HepG2 (cell line): ENCODE results near the gene CAPN11. TPM values are rescaled to one million over a fixed set of nuclear protein-coding genes. Genes with fewer than 3 reads are reported as not detected.
A peak's percentile ranks its signal among the peaks of the same experiment; 100 is the strongest.

ENCODE experiments used
- ATM ChIP-seq: fragments of 450-650 bp; IDR thresholded peaks from 2 replicates; pipeline ENCODE4 v1.7.1; 2017; ENCODE audit warnings: mild to moderate bottlenecking, borderline replicate concordance
- CREB3 ChIP-seq: sonication (generic); formaldehyde crosslinking; IDR thresholded peaks from 2 replicates; pipeline ENCODE4 v1.5.0; 2020; ENCODE audit warnings: missing genetic modification reagents
- ELK4 ChIP-seq: sonication (generic); formaldehyde crosslinking; IDR thresholded peaks from 2 replicates; pipeline ENCODE4 v1.9.0; 2021; ENCODE audit warnings: missing genetic modification reagents, borderline replicate concordance
- FOXA1 ChIP-seq, 2 experiments: fragments of 450-650 bp in 1 of 2; sonication (generic) in 1 of 2; formaldehyde crosslinking in 1 of 2; IDR thresholded peaks; 2 replicates each; pipeline versions ENCODE4 v1.4.0 to v1.6.1; 2016 to 2020; ENCODE audit warnings: missing genetic modification reagents in 1 of 2
- GZF1 ChIP-seq: sonication (generic); formaldehyde crosslinking; IDR thresholded peaks from 2 replicates; pipeline ENCODE4 v1.5.1; 2020; ENCODE audit warnings: mild to moderate bottlenecking, missing genetic modification reagents
- IKZF4 ChIP-seq: sonication (generic); formaldehyde crosslinking; IDR thresholded peaks from 2 replicates; pipeline ENCODE4 v1.5.1; 2020; ENCODE audit warnings: borderline replicate concordance, mild to moderate bottlenecking, low read depth, missing genetic modification reagents; ENCODE audit errors: not compliant biosample characterization
- KLF6 ChIP-seq: IDR thresholded peaks from 2 replicates; pipeline ENCODE4 v1.8.0; 2016; ENCODE audit warnings: missing biosample characterization, missing genetic modification reagents
- MXI1 ChIP-seq: IDR thresholded peaks from 3 replicates; pipeline ENCODE4 v1.6.1; 2012; ENCODE audit warnings: low read depth, low read length, inconsistent platforms, borderline replicate concordance
- NCOA2 ChIP-seq: sonication (generic); formaldehyde crosslinking; IDR thresholded peaks from 2 replicates; pipeline ENCODE4 v1.8.0; 2022; ENCODE audit warnings: inconsistent platforms
- NFIC ChIP-seq: IDR thresholded peaks from 2 replicates; pipeline ENCODE4 v1.6.1; 2012; ENCODE audit warnings: mild to moderate bottlenecking, low read length, inconsistent platforms
- NR2F2 ChIP-seq: IDR thresholded peaks from 2 replicates; pipeline ENCODE4 v1.6.1; 2012; ENCODE audit warnings: low read depth, inconsistent platforms, borderline replicate concordance
- PATZ1 ChIP-seq: sonication (generic); formaldehyde crosslinking; IDR thresholded peaks from 2 replicates; pipeline ENCODE4 v1.4.0; 2020; ENCODE audit warnings: missing genetic modification reagents
- PHF5A ChIP-seq: IDR thresholded peaks from one replicate; pipeline ENCODE4 v1.6.1; 2018; ENCODE audit warnings: low read depth, missing genetic modification reagents; ENCODE audit not compliant: unreplicated experiment
- PPARG ChIP-seq: conservative IDR thresholded peaks from 2 replicates; pipeline ENCODE4 v1.6.1; 2016; ENCODE audit warnings: missing biosample characterization, missing genetic modification reagents
- PRMT3 ChIP-seq: sonication (generic); formaldehyde crosslinking; IDR thresholded peaks from 2 replicates; pipeline ENCODE4 v1.8.1; 2022; ENCODE audit warnings: low read depth, mild to moderate bottlenecking, moderate library complexity, missing genetic modification reagents, borderline replicate concordance
- RFX1 ChIP-seq: fragments of 450-650 bp; IDR thresholded peaks from 2 replicates; pipeline ENCODE4 v1.6.1; 2017
- ZBTB43 ChIP-seq: sonication (generic); formaldehyde crosslinking; conservative IDR thresholded peaks from 2 replicates; pipeline ENCODE4 v1.4.0; 2020; ENCODE audit warnings: missing genetic modification reagents
- ZBTB8A ChIP-seq: sonication (generic); formaldehyde crosslinking; IDR thresholded peaks from 2 replicates; pipeline ENCODE4 v1.4.0; 2020; ENCODE audit warnings: mild to moderate bottlenecking, low read depth, missing genetic modification reagents, borderline replicate concordance
- ZNF263 ChIP-seq: sonication (generic); formaldehyde crosslinking; IDR thresholded peaks from 2 replicates; pipeline ENCODE4 v1.4.0; 2020; ENCODE audit warnings: missing genetic modification reagents
- ZNF329 ChIP-seq: sonication (generic); formaldehyde crosslinking; IDR thresholded peaks from 2 replicates; pipeline ENCODE4 v1.9.0; 2021; ENCODE audit warnings: low read depth, mild to moderate bottlenecking, missing genetic modification reagents
- ZNF33A ChIP-seq: sonication (generic); formaldehyde crosslinking; IDR thresholded peaks from 2 replicates; pipeline ENCODE4 v1.5.1; 2020; ENCODE audit warnings: missing genetic modification reagents, mild to moderate bottlenecking, moderate library complexity, borderline replicate concordance
- ZNF451 ChIP-seq: sonication (generic); formaldehyde crosslinking; IDR thresholded peaks from 2 replicates; pipeline ENCODE4 v1.5.0; 2020; ENCODE audit warnings: mild to moderate bottlenecking, missing genetic modification reagents
- ZNF589 ChIP-seq: sonication (generic); formaldehyde crosslinking; conservative IDR thresholded peaks from 2 replicates; pipeline ENCODE4 v1.8.0; 2022; ENCODE audit warnings: mild to moderate bottlenecking, moderate library complexity, missing genetic modification reagents
- ZNF678 ChIP-seq: sonication (generic); formaldehyde crosslinking; IDR thresholded peaks from 2 replicates; pipeline ENCODE4 v1.4.0; 2020; ENCODE audit warnings: mild to moderate bottlenecking, missing genetic modification reagents
- ZNF891 ChIP-seq: sonication (generic); formaldehyde crosslinking; IDR thresholded peaks from 2 replicates; pipeline ENCODE4 v1.5.0; 2020; ENCODE audit warnings: mild to moderate bottlenecking, missing genetic modification reagents
- ZSCAN20 ChIP-seq: sonication (generic); formaldehyde crosslinking; IDR thresholded peaks from 2 replicates; pipeline ENCODE4 v1.4.0; 2020; ENCODE audit warnings: missing genetic modification reagents, mild to moderate bottlenecking, borderline replicate concordance
- polyA plus RNA-seq, 8 experiments: library from polyadenylated mRNA; depleted of rRNA in 3 of 8; stranded (reverse) in 7 of 8; unstranded in 1 of 8; fragments of >200 nt; fragmentation: Illumina TruSeq in 4 of 8; extraction: Trizol in 4 of 8; gene quantifications; 2 replicates each; pipeline versions ENCODE4 v1.2.1 to v1.2.3, GENCODE V29; 2011 to 2016; ENCODE audit warnings: low read depth in 4 of 8, missing spikeins in 1 of 8, mixed read lengths in 1 of 8; ENCODE audit not compliant: insufficient read depth in 1 of 8
- total RNA-seq, 5 experiments: library from RNA; depleted of rRNA; stranded (reverse); fragments of >200 nt; fragmentation: Illumina TruSeq; extraction: Trizol; gene quantifications; 2 replicates each; pipeline ENCODE4 v1.2.3, GENCODE V29; 2016; ENCODE audit warnings: low read depth in 1 of 5

The CAPN11 gene
- total and polyA plus RNA-seq, 2 of the 13 experiments (the other 11 are each of a cell fraction or from before 2014, with no cell fraction given) = 0.07 to 0.11 TPM

GRCh38 chr6:44127186-44128019 lies 31.2 kb upstream of the CAPN11 start, which contains the start of the genes MRPL14 and TMEM63B (continued):
- peak; percentile 75; the same call in 1 of the 3 replicates for TF ChIP-seq MXI1
- TF ChIP-seq RFX1 = no peak
- TF ChIP-seq CREB3 (CRISPR knock-in tag) = no peak
- no peak for TF ChIP-seq GZF1 (CRISPR knock-in tag)
- no peak for TF ChIP-seq ZNF891 (CRISPR knock-in tag)
- no peak for TF ChIP-seq PHF5A
- TF ChIP-seq NCOA2 (CRISPR knock-in tag) = no peak
- TF ChIP-seq ELK4 (CRISPR knock-in tag) = no peak
- TF ChIP-seq ZNF451 (CRISPR knock-in tag) = no peak
- TF ChIP-seq NFIC = no peak
- peak; percentile 49; the same call in 1 of the 2 replicates for TF ChIP-seq ZBTB43
- TF ChIP-seq ZBTB8A = no peak
- no peak for TF ChIP-seq ZNF33A (CRISPR knock-in tag)
- TF ChIP-seq ATM = no peak
- TF ChIP-seq KLF6 (CRISPR knock-in tag) = no peak; the same call in 1 of the 2 replicates
- no peak for TF ChIP-seq ZSCAN20 (CRISPR knock-in tag)
- no peak for TF ChIP-seq PPARG
- TF ChIP-seq FOXA1 (IDR thresholded peaks at IDR 0.05) = no peak
- no peak for TF ChIP-seq FOXA1 (CRISPR knock-in tag; IDR thresholded peaks at IDR 0.05)
- TF ChIP-seq ZNF589 (CRISPR knock-in tag) = no peak
- no peak; the same call in 1 of the 2 replicates for TF ChIP-seq ZNF329 (CRISPR knock-in tag)
- TF ChIP-seq NR2F2 = no peak
- no peak for TF ChIP-seq ZNF678 (CRISPR knock-in tag)
- no peak for TF ChIP-seq PRMT3
- peak; percentile 75; the same call in 1 of the 2 replicates for TF ChIP-seq PATZ1 (CRISPR knock-in tag)
- peak; percentile 88 for TF ChIP-seq IKZF4 (CRISPR knock-in tag)
- no peak for TF ChIP-seq ZNF263 (CRISPR knock-in tag)
